Endodermal cell (in vitro differentiated cells): ENCODE measurements around the gene CLDN18. TPM values are rescaled to one million over a fixed set of nuclear protein-coding genes. Genes with fewer than 3 reads are reported as not detected.

Experiments used
- DNase-seq: peaks from one replicate; pipeline ENCODE4 v3.0.0-alpha.2; 2017
- H3K27ac ChIP-seq: 2 replicates; pipeline ENCODE4 v1.5.1; 2013; ENCODE audit warnings: mild to moderate bottlenecking, low read depth, low read length, moderate library complexity
- H3K27me3 ChIP-seq: 2 replicates; pipeline ENCODE4 v1.6.1; 2013; ENCODE audit warnings: mild to moderate bottlenecking, low read length, moderate library complexity; ENCODE audit not compliant: insufficient read depth, control insufficient read depth, poor library complexity, severe bottlenecking
- H3K36me3 ChIP-seq: 2 replicates; pipeline ENCODE4 v1.7.0; 2013; ENCODE audit warnings: mild to moderate bottlenecking, low read length, moderate library complexity; ENCODE audit not compliant: control insufficient read depth, insufficient read depth
- H3K4me1 ChIP-seq: one replicate; pipeline ENCODE4 v1.7.0; 2013; ENCODE audit warnings: low read length; ENCODE audit not compliant: control insufficient read depth, insufficient read depth
- H3K4me3 ChIP-seq: 2 replicates; pipeline ENCODE4 v1.5.1; 2013; ENCODE audit warnings: mild to moderate bottlenecking, low read length, moderate library complexity
- H3K9ac ChIP-seq: 2 replicates; pipeline ENCODE4 v1.6.1; 2013; ENCODE audit warnings: mild to moderate bottlenecking, low read length, moderate library complexity; ENCODE audit not compliant: poor library complexity, severe bottlenecking; ENCODE audit errors: extremely low read depth
- H3K9me3 ChIP-seq: 2 replicates; pipeline ENCODE4 v1.6.1; 2013; ENCODE audit warnings: mild to moderate bottlenecking, low read length, moderate library complexity; ENCODE audit not compliant: control insufficient read depth
- H3K27ac Mint-ChIP-seq: 2 replicates; pipeline ENCODE4 v1.8.0; 2020; ENCODE audit warnings: mixed read lengths
- H3K27me3 Mint-ChIP-seq: 2 replicates; pipeline ENCODE4 v1.8.0; 2021; ENCODE audit warnings: mild to moderate bottlenecking, mixed read lengths; ENCODE audit not compliant: insufficient read depth
- H3K36me3 Mint-ChIP-seq: 2 replicates; pipeline ENCODE4 v1.8.0; 2020; ENCODE audit warnings: low read depth, mixed read lengths
- H3K4me1 Mint-ChIP-seq: 2 replicates; pipeline ENCODE4 v1.8.0; 2020; ENCODE audit warnings: mixed read lengths
- H3K4me3 Mint-ChIP-seq: 2 replicates; pipeline ENCODE4 v1.8.0; 2020; ENCODE audit warnings: mild to moderate bottlenecking, moderate library complexity, mixed read lengths
- H3K9me3 Mint-ChIP-seq: 2 replicates; pipeline ENCODE4 v1.8.0; 2020; ENCODE audit warnings: mild to moderate bottlenecking, mixed read lengths
- WGBS, 2 experiments: methylation state at CpG; one replicate each; pipeline versions ENCODE4 v1.1.5 to v1.1.7; 2013; ENCODE audit warnings: missing lambda C conversion rate in 2 of 2, mixed read lengths in 1 of 2; ENCODE audit not compliant: insufficient coverage in 1 of 2, insufficient read length in 1 of 2; 5-methylcytosine and 5-hydroxymethylcytosine counted together
- total RNA-seq, 2 donors: library from RNA; stranded (reverse); fragmentation: NEBNext Ultra II Directional in 1 of 2; extraction: Animal tissue kit (Norgen Biotek cat#: 25700) in 1 of 2; gene quantifications; 2 replicates in 1 of 2; 3 replicates in 1 of 2; pipeline ENCODE4 v1.2.1, GENCODE V29; 2021
- TF ChIP-seq, protein P1 (sequence below): fragments of 200-600 bp; sonication (generic); conservative IDR thresholded peaks from 2 replicates; pipeline ENCODE4 v1.5.0; 2021; ENCODE audit warnings: antibody characterized with exemption, mild to moderate bottlenecking

The CLDN18 gene
- total RNA-seq, 2 donors from 2014 or later, result 0.13 to 0.27 TPM

DNA sequence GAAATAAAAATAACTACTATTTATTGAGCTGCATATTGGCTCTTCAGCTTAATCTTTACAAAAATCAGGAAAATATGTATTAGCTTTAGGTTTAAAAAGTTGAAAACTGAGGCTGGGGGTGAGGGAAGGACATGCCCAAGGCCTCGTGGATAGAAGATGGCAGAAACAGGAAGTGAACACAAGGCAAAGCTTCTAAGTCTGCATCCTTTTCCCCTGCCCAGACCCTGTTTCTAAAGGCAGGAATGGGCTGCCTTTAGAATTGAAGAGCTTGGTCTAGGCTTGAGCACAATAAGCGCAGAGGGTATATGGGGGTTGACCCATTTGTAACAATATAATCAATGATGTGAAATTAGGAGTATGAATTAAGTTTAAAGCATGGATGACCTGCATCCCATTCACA lies 6.1 kb downstream of the CLDN18 start:
- H3K27me3 Mint-ChIP-seq, result peaks cover 75% of the 10 kb centered on the region
- H3K9ac ChIP-seq, result no peak overlapping the region
- no peaks in the 10 kb centered on the region for H3K27me3 ChIP-seq
- TF ChIP-seq, protein P1, sequence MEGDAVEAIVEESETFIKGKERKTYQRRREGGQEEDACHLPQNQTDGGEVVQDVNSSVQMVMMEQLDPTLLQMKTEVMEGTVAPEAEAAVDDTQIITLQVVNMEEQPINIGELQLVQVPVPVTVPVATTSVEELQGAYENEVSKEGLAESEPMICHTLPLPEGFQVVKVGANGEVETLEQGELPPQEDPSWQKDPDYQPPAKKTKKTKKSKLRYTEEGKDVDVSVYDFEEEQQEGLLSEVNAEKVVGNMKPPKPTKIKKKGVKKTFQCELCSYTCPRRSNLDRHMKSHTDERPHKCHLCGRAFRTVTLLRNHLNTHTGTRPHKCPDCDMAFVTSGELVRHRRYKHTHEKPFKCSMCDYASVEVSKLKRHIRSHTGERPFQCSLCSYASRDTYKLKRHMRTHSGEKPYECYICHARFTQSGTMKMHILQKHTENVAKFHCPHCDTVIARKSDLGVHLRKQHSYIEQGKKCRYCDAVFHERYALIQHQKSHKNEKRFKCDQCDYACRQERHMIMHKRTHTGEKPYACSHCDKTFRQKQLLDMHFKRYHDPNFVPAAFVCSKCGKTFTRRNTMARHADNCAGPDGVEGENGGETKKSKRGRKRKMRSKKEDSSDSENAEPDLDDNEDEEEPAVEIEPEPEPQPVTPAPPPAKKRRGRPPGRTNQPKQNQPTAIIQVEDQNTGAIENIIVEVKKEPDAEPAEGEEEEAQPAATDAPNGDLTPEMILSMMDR, result no peak
- H3K9me3 ChIP-seq, result peaks cover 20% of the 10 kb centered on the region
- peaks cover 27% of the 10 kb centered on the region for H3K4me1 ChIP-seq
- 71 to 94% methylated on average over 1 to 2 of the region's 2 CpGs for whole genome bisulfite sequencing, 2 experiments
- H3K4me3 ChIP-seq, result no peak overlapping the region
- peaks cover 43% of the 10 kb centered on the region for H3K4me1 Mint-ChIP-seq
- peaks cover 6% of the 10 kb centered on the region for H3K36me3 Mint-ChIP-seq
- H3K36me3 ChIP-seq, result peaks cover 17% of the 10 kb centered on the region
- no peak overlapping the region for H3K4me3 Mint-ChIP-seq
- no peak overlapping the region for H3K27ac ChIP-seq
- H3K27ac Mint-ChIP-seq, result no peak overlapping the region
- no peak for DNase-seq
- peaks cover 18% of the 10 kb centered on the region for H3K9me3 Mint-ChIP-seq

DNA sequence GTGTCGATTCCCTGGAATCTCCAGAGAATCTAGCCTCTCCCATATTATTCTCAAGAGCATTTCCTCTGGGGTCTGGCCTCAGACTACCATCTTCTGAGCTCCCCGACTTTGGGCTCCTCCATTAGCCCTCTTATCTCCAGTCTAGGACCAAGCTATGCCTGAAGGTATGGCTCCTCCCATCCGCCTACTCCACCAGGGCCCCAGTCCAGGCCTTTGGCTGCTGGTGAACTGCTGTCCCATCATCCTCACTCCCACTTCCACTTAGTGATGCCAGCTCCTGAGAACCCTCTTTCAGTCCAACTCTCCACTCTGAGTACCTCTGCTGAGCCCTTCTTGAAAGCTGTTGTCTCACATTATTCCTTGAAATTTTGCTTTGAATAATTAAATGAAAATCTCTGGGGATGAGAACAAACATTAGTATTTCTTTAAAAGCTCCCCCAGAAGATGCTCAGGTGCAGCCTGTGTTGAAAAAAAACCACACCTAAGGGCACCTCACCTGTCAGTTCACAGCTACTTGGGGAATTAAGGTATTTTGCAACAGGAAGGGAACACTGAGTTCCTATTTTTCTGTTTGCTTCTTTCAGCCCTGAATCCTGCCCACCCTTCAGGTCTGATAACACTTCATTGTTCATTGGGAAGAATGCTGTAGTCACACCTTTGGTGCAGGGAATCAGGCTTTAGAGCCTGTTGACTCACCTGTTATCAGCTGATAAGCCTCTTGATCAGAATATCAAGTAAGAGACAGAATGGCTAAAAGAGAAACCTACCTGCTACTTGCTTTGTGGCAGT lies 9.5 kb downstream of the CLDN18 start:
- Mint-ChIP-seq H3K27ac (no peak overlapping the region), H3K36me3 (peaks cover 7% of the 10 kb centered on the region), H3K27me3 (peaks cover 75% of the 10 kb centered on the region), H3K4me3 (peak overlapping the region; percentile 18), H3K9me3 (peaks cover 14% of the 10 kb centered on the region), H3K4me1 (peaks cover 36% of the 10 kb centered on the region)
- Histone ChIP-seq H3K36me3 (peaks cover 8% of the 10 kb centered on the region), H3K27me3 (no peaks in the 10 kb centered on the region), H3K9me3 (peaks cover 13% of the 10 kb centered on the region), H3K27ac (no peak overlapping the region), H3K9ac (no peak overlapping the region), H3K4me1 (peaks cover 22% of the 10 kb centered on the region), H3K4me3 (peak overlapping the region; percentile 10)
- TF ChIP-seq, protein P1, result no peak
- peak; percentile 65 for DNase-seq
- WGBS, 2 experiments, result 85 to 89% methylated on average over 2 to 3 of the region's 3 CpGs

DNA sequence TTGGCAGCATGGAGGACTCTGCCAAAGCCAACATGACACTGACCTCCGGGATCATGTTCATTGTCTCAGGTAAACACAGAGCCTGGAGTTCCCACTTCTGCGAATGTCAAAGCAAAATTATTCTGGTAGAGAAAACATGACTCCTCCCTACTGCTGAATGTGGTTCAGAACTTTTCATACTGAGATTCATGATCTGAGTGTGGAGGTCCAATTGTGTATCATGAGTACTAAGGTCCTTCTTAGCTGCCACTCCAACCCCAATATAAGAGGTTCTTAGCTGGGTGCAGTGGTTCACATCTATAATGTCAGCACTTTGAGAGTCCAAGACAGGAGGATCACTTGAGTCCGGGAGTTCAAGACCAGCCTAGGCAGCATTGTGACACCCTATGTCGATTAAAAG lies 13.8 kb downstream of the CLDN18 start:
- TF ChIP-seq, protein P1, result no peak
- no peak overlapping the region for H3K27ac Mint-ChIP-seq
- Histone ChIP-seq H3K9me3 (peaks cover under 1% of the 10 kb centered on the region), H3K4me3 (no peak overlapping the region), H3K36me3 (peaks cover 6% of the 10 kb centered on the region), H3K4me1 (peaks cover 23% of the 10 kb centered on the region), H3K9ac (no peak overlapping the region), H3K27me3 (peaks cover 7% of the 10 kb centered on the region), H3K27ac (no peak overlapping the region)
- peaks cover 28% of the 10 kb centered on the region for H3K4me1 Mint-ChIP-seq
- H3K4me3 Mint-ChIP-seq, result no peak overlapping the region
- H3K27me3 Mint-ChIP-seq, result peaks cover 76% of the 10 kb centered on the region
- peaks cover 4% of the 10 kb centered on the region for H3K36me3 Mint-ChIP-seq
- peaks cover 2% of the 10 kb centered on the region for H3K9me3 Mint-ChIP-seq
- whole genome bisulfite sequencing, 2 experiments, result 80 to 99% methylated on average over 1 to 4 of the region's 4 CpGs
- no peak for DNase-seq
